ENCODE data around the gene SPON2. TPM values are rescaled to one million over a fixed set of nuclear protein-coding genes. Genes with fewer than 3 reads are reported as not detected.

The SPON2 gene
- total RNA-seq, 2 donors from 2014 or later = 14.0 to 33.0 TPM

GRCh38 chr4:1198098-1198844 lies 25.9 kb upstream of the SPON2 start:
- intact Hi-C loops (cut with DNase I) = no loop called here
- no peak for DNase-seq
- ATAC-seq = no peak

GRCh38 chr4:1196421-1197183 lies 24.2 kb upstream of the SPON2 start:
- DNase-seq (no peak), ATAC-seq (no peak)
- intact Hi-C loops (cut with DNase I) = no loop called here

GRCh38 chr4:1195891-1196401 lies 23.6 kb upstream of the SPON2 start:
- intact Hi-C loops (cut with DNase I) = no loop called here
- DNase-seq (no peak), ATAC-seq (no peak)

GRCh38 chr4:1195109-1195671 lies 22.8 kb upstream of the SPON2 start:
- peak; percentile 33 for DNase-seq
- no peak for ATAC-seq
- intact Hi-C loops (cut with DNase I) = no loop called here

- ATAC-seq = peak; percentile 37 to 39
- intact Hi-C loops (cut with DNase I) = no loop called here
- DNase-seq = peak; percentile 86
Measured at GRCh38 chr4:1194010-1194900, 21.9 kb upstream of the SPON2 start.

- intact Hi-C loops (cut with DNase I) = no loop called here
- DNase-seq = peak; percentile 24
- ATAC-seq = peak in 1 of 2 donors; percentile 1
Measured at GRCh38 chr4:1193206-1194009, 21.0 kb upstream of the SPON2 start.

DNA sequence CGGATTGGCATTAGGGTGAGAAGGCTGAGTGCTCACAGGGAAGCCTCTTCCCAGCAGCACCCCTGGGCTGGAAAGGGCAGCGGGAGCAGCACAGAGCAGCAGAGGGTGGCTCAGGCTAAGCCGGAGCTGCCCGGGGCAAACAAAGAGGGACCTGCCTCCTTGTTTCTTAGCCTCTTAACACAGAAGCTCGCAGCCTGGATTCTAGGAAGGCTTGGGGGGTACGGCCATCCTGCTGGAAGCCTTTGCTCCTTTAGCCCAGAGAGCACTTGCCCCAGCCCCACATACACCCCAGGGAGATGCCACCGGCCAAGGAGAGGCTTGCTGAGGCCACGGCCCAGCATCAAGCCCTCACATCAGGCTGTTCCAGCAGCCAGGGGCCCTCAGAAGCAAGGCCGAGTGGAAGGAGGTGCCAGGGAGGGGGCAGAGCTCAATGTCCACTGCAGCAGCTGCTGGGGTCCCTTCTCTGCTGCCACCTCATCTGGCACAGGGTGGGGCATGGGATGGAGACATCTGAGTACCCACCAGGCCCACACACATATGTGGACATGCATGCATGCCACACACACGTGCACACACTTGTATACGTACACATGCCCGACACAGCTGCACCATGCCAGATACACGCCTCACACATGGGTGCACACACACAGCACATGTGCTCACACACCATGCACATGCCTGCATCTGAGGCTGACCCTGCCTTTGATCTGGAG lies 20.3 kb upstream of the SPON2 start:
- ATAC-seq = peak; percentile 31 to 72
- peak; percentile 34 for DNase-seq
- intact Hi-C loops (cut with DNase I) = no loop called here

- ATAC-seq (peak; percentile 95), DNase-seq (peak; percentile 91)
- intact Hi-C loops (cut with DNase I) = no loop called here
Measured at GRCh38 chr4:1192091-1192492, 19.7 kb upstream of the SPON2 start.

DNA sequence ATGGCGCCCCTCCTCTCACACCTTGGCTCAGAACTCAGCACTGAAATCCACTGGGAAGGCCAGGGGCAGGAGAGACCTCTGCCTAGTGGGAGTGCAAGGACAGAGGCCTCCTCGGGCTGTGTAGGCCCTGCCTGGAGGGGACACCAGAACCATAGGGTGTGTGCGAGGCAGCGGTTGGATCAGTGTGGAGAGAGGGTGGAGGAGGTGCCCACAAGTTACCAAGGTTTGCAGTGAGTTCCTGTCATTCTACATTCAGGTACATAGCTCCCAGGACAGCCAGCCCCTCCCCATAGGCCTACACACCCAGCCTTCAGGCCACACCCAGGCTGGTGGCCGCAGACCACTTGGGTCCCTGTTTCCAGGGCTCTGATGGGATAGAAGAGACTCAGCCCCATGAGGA lies 19.2 kb upstream of the SPON2 start:
- intact Hi-C loops (cut with DNase I) = no loop called here
- ATAC-seq (no peak), DNase-seq (peak; percentile 20)

DNA sequence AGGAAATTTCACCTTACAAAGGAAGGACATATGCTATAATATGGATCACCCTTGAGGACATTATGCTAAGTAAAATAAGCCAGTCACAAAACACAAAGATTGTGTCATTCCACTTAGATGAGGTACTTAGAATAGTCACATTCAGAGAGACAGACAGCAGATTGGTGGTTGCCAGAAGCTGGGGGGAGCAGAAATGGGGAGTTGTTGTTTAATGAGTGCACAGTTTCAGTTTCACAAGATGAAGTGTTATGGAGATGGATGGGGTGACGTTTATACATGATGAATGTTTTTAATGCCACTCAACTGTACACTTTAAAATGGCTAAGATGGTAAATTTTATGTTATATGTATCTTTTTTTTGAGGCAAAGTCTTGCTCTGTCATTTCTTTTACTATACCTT lies 14.8 kb upstream of the SPON2 start:
- ATAC-seq (no peak), DNase-seq (no peak)
- intact Hi-C loops (cut with DNase I) = no loop called here

DNA sequence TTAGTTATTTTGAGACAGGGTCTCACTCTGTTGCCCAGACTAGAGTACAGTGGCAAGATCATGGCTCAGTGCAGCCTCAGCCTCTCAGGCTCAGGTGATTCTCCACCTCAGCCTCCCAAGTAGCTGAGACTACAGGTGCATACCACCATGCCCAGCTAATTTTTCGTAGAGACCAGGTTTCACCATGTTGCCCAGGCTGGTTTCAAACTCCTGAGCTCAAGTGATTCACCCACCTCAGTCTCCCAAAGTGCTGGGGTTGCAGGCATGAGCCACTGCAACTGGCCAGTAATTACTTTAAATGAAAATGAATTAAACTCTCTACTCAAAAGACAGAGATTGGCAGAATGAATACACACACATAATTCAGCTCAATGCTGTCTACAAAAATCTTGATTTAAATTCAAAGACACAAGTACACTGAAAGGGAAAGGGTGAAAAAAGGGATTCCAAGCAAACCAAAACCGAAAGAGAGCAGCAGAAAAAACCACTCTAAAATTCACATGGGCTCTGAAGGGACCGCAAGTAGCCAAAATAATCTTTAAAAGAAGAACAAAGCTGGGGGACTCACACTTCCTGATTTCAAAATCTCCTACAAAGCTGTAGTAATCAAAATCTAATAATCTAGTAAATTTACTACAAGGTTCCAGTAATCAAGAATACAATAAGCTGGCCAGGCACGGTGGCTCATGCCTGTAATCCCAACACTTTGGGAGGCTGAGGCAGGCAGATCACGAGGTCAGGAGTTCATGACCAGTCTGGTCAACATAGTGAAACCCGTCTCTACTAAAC lies 11.8 kb upstream of the SPON2 start:
- DNase-seq (no peak), ATAC-seq (peak in 1 of 2 donors; percentile 53)
- intact Hi-C loops (cut with DNase I) = no loop called here

- no peak for ATAC-seq
- intact Hi-C loops (cut with DNase I) = no loop called here
- DNase-seq = no peak
Measured at GRCh38 chr4:1182313-1182712, 9.9 kb upstream of the SPON2 start.

- DNase-seq (no peak), ATAC-seq (no peak)
- intact Hi-C loops (cut with DNase I) = no loop called here
Measured at GRCh38 chr4:1180663-1181062, 8.3 kb upstream of the SPON2 start.

GRCh38 chr4:1179976-1180375 lies 7.6 kb upstream of the SPON2 start:
- intact Hi-C loops (cut with DNase I) = no loop called here
- no peak for ATAC-seq
- DNase-seq = no peak

DNA sequence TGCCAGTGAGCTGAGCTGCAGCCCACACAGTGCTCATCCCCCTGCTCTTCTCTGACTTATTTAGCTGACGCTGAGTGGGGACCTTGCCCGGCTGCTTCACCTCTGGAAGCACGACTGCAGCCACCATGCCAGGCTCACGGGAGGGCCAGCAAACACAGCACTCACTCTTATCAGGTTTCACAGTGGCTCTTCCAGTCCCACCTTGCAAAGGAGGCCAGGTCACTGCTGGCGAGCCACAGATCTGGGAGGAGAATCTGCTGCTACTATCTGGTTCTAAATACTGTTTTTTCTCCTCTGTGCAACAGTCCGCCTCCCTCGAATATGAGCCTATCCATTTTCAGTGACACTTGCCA lies 6.7 kb upstream of the SPON2 start:
- peak in 1 of 2 donors; percentile 68 for ATAC-seq
- intact Hi-C loops (cut with DNase I) = no loop called here

DNA sequence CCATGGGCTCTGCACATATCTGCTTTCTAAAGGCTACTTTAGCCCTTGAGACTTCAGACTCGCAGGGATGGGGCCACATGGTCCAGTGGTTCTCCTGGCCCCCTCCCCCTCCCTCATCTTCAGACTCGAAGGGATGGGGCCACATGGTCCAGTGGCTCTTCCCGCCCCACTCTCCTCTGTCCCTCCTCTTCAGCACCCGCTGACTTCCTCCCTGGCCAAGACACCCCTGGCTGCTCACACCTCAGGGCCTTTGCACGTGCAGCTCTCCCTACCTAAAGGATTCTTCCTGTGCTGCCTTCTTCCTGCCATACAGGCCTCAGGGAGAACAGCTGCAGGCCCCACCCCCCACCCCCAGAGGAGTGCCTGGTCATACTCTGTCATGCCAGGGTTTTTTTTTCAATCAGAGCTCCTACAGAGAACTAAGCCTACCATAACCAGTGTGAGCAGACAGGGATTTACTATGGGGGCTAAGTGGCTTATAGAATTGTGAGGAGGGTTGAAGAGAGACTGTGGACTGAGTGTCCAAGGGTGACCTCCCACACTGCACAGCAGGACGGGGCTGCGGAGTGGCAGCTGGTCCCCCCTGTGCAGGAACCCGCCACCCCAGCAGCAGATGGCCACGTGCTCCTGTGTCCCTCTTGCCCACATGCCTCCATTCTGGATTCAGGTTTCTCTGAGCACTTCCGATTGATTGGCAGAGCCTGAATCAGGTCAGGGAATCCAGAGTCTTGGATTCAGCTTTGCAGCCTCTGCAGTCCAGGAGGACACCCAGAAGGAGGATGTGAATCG lies 6.1 kb upstream of the SPON2 start:
- no peak for ATAC-seq
- no peak for DNase-seq

More for the DNA sequence above, 6.7 kb upstream of the SPON2 start:
- no peak for DNase-seq

More for the DNA sequence above, 6.1 kb upstream of the SPON2 start:
- intact Hi-C loops (cut with DNase I) = no loop called here
